Ascending aorta (tissue), 2 donors: Measurements from ENCODE around the gene NAA35. TPM values are rescaled to one million over a fixed set of nuclear protein-coding genes. Genes with fewer than 3 reads are reported as not detected.
"Not testable (repeated sequence)": the region's sequence is repeated elsewhere in the genome, so short reads cannot be mapped to it uniquely, and the experiment has no call there.

Experiments
- DNase-seq, 2 donors: peaks; one replicate each; pipeline ENCODE4 v3.0.0-alpha.2; 2019; ENCODE audit warnings: low spot score in 2 of 2
- H3K27ac ChIP-seq, 2 donors: fragments of 200-600 bp; sonication (generic); one replicate each; pipeline ENCODE4 v1.5.1; 2016 to 2017; ENCODE audit warnings: mild to moderate bottlenecking in 1 of 2
- H3K27me3 ChIP-seq: fragments of 200-600 bp; sonication (generic); one replicate; pipeline ENCODE4 v1.5.1; 2017
- H3K36me3 ChIP-seq, 2 donors: fragments of 200-600 bp; sonication (generic); one replicate each; pipeline ENCODE4 v1.5.1; 2016
- H3K4me1 ChIP-seq, 2 donors: fragments of 200-600 bp; sonication (generic); one replicate each; pipeline ENCODE4 v1.5.1; 2016 to 2017; ENCODE audit warnings: mild to moderate bottlenecking in 1 of 2
- H3K4me3 ChIP-seq, 2 donors: fragments of 200-600 bp; sonication (generic); one replicate each; pipeline ENCODE4 v1.5.1; 2016 to 2017; ENCODE audit warnings: mild to moderate bottlenecking in 1 of 2
- H3K9me3 ChIP-seq, 2 donors: fragments of 200-600 bp; sonication (generic); one replicate each; pipeline ENCODE4 v1.5.1; 2016
- CTCF ChIP-seq, 3 experiments: fragments of 200-600 bp in 2 of 3; fragments of 450-650 bp in 1 of 3; sonication (generic) in 2 of 3; IDR thresholded peaks; one replicate each; pipeline ENCODE4 v1.5.1; 2016 to 2019; ENCODE audit warnings: antibody characterized with exemption in 3 of 3, mild to moderate bottlenecking in 1 of 3, moderate library complexity in 1 of 3
- intact Hi-C: fragments of 100-400 bp; cut with DNase I; formaldehyde crosslinking; loops from one replicate; pipeline ENCODE4 v1.15.1; 2023
- total RNA-seq: library from RNA; depleted of rRNA; stranded (reverse); fragments of >200 nt; gene quantifications from one replicate; pipeline ENCODE4 v1.1.0, GENCODE V29; 2016

NAA35 gene
- total RNA-seq, 1 donor from 2014 or later: 3.3 TPM

- H3K9me3 ChIP-seq: no peaks in the 10 kb centered on the region
- H3K36me3 ChIP-seq: no peaks in the 10 kb centered on the region
- no peak overlapping the region for H3K4me3 ChIP-seq
- no peaks in the 10 kb centered on the region for H3K4me1 ChIP-seq
- no peak overlapping the region for H3K27ac ChIP-seq
- no peaks in the 10 kb centered on the region for H3K27me3 ChIP-seq
- no peak for DNase-seq
- intact Hi-C loops: no loop called here
- no peak for TF ChIP-seq CTCF (IDR thresholded peaks at IDR 0.05)
Measured at GRCh38 chr9:86046071-86046636, 105.2 kb downstream of the NAA35 start.

- Histone ChIP-seq H3K27ac (no peak overlapping the region), H3K27me3 (no peaks in the 10 kb centered on the region), H3K4me1 (no peaks in the 10 kb centered on the region), H3K9me3 (no peaks in the 10 kb centered on the region), H3K36me3 (no peaks in the 10 kb centered on the region), H3K4me3 (no peak overlapping the region)
- intact Hi-C loops: no loop called here
- DNase-seq: no peak
- TF ChIP-seq CTCF (IDR thresholded peaks at IDR 0.05): no peak
Measured at GRCh38 chr9:86046930-86047341, 106.0 kb downstream of the NAA35 start.

- DNase-seq: no peak
- Histone ChIP-seq H3K4me1 (no peaks in the 10 kb centered on the region), H3K9me3 (no peaks in the 10 kb centered on the region), H3K27me3 (no peaks in the 10 kb centered on the region), H3K36me3 (no peaks in the 10 kb centered on the region), H3K27ac (no peak overlapping the region), H3K4me3 (no peak overlapping the region)
- intact Hi-C loops: no loop called here
- TF ChIP-seq CTCF (IDR thresholded peaks at IDR 0.05): no peak
Measured at GRCh38 chr9:86047361-86047760, 106.4 kb downstream of the NAA35 start.

- H3K4me1 ChIP-seq, H3K27ac ChIP-seq, intact Hi-C loops, H3K9me3 ChIP-seq, H3K4me3 ChIP-seq, DNase-seq, H3K27me3 ChIP-seq, H3K36me3 ChIP-seq: not testable (repeated sequence)
Measured at GRCh38 chr9:86048018-86048742, 107.2 kb downstream of the NAA35 start.

GRCh38 chr9:86052556-86053468, 111.9 kb downstream of the NAA35 start:
- Histone ChIP-seq H3K36me3 (no peaks in the 10 kb centered on the region), H3K9me3 (no peaks in the 10 kb centered on the region), H3K27ac (no peak overlapping the region), H3K27me3 (no peaks in the 10 kb centered on the region), H3K4me3 (no peak overlapping the region), H3K4me1 (no peaks in the 10 kb centered on the region)
- DNase-seq: no peak
- no peak for TF ChIP-seq CTCF (IDR thresholded peaks at IDR 0.05)
- intact Hi-C loops: no loop called here

- DNase-seq: no peak
- Histone ChIP-seq H3K4me3 (no peak overlapping the region), H3K36me3 (no peaks in the 10 kb centered on the region), H3K9me3 (no peaks in the 10 kb centered on the region), H3K4me1 (no peaks in the 10 kb centered on the region), H3K27ac (no peak overlapping the region), H3K27me3 (no peaks in the 10 kb centered on the region)
- intact Hi-C loops: no loop called here
- TF ChIP-seq CTCF (IDR thresholded peaks at IDR 0.05): no peak
Measured at GRCh38 chr9:86054695-86055094, 113.7 kb downstream of the NAA35 start.
